SH-SY5Y (cell line): ENCODE results near the gene OR52N5.

Experiments used
- GATA2 ChIP-seq: IDR thresholded peaks from 2 replicates; pipeline ENCODE4 v1.6.1; 2011; ENCODE audit warnings: mild to moderate bottlenecking, low read depth, low read length
- GATA3 ChIP-seq: IDR thresholded peaks from 2 replicates; pipeline ENCODE4 v1.6.1; 2011; ENCODE audit warnings: low read depth, mild to moderate bottlenecking, low read length, moderate library complexity

DNA sequence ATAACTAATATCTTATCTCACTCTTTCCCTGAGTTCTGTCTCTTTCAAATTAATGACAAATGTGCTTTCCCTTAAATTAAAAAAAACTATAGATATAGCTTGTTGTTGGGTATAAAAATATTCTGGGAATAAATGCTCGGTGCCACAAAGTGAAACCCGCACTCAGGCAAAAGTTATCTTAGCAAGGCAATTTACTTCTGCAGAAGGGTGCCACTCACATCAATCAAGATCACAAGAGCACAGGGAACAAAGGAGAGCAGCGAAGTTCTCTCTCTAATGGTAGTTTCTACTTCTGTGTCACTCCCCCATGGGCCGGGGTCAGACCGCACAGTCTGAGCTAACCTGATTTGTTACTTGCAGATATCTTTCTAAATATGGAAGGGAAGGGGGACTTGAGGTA, 20.8 kb upstream of the OR52N5 start:
- TF ChIP-seq GATA2 (no peak), GATA3 (no peak)
